ENCODE results near the gene UBR4. TPM values are rescaled to one million over a fixed set of nuclear protein-coding genes. Genes with fewer than 3 reads are reported as not detected.
"Not testable (repeated sequence)": the region's sequence is repeated elsewhere in the genome, so short reads cannot be mapped to it uniquely, and the experiment has no call there.

Gene UBR4
- total RNA-seq, 1 experiment from 2014 or later, result 60.2 TPM

GRCh38 chr1:19190468-19190867 is 19.6 kb downstream of the UBR4 start:
- no peak for DNase-seq (ENCODE audit: low read depth)

- DNase-seq (ENCODE audit: low read depth), result no peak
These were observed 20.8 kb downstream of the UBR4 start for GRCh38 chr1:19189270-19189669.

GRCh38 chr1:19187852-19188251 is 22.2 kb downstream of the UBR4 start:
- DNase-seq (ENCODE audit: low read depth), result no peak

DNA sequence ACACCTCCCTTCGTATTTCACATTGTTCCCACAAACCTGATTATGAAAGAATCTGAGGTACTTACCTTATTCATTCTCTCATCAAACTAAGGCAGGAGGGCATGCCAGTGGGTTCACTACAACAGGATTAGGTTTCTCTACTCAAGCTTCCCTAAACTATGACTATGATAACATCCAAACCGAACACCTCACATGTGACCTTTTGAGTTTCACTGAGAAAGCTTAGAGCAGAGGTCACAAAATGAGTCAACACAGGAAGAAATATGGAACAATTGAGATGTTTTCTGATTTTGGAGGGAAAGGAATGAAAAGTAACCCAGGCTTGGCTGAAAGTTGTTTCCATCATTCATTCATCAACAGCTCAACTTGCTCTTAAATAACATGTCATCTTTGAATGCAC is 24.1 kb downstream of the UBR4 start:
- no peak for DNase-seq (ENCODE audit: low read depth)

- no peak for DNase-seq (ENCODE audit: low read depth)
These were observed 27.8 kb downstream of the UBR4 start for GRCh38 chr1:19182223-19182622.

GRCh38 chr1:19180265-19180657 is 29.8 kb downstream of the UBR4 start:
- not testable (repeated sequence) for DNase-seq (ENCODE audit: low read depth)

GRCh38 chr1:19179597-19180264 is 30.3 kb downstream of the UBR4 start:
- peak; percentile 23 for DNase-seq (ENCODE audit: low read depth)

GRCh38 chr1:19178734-19179398 is 31.2 kb downstream of the UBR4 start:
- no peak for DNase-seq (ENCODE audit: low read depth)

DNA sequence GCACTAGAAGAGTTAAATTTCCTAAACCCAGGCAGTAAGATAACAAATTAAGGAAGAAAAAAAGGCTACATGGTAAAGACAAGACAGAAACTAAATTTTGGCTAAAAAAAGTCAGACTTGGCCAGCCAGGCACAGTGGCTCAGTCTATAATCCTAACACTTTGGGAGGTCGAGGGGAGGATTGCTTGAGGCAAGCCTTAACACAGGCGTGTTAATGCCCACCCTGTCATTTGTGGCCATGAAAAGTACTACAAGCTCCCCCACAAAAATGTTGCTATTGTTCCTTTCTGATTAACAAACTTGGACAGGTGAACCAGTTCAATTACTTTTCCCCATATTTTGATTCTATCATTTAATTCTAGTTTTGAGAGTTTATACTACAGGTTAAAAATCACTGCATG is 32.3 kb downstream of the UBR4 start:
- no peak for DNase-seq (ENCODE audit: low read depth)

DNA sequence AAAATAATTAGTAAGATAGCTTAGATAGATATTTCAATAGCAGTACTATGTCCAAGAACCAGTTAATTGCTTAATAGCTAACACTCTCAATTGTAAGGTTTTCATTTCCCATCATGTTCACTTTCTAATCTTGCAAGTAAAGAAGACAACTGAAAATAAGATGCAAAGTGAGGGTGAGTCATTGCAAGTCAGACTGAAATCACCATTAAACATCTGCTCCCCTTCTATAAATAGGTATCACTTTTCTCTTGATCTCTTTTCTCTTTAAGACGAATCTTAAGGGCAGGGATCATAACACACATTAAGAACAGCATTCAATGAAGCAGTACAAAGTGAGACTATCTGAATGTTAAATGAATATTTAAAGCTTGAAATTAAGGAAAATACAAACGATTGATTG is 40.4 kb downstream of the UBR4 start:
- peak; percentile 71 for DNase-seq (ENCODE audit: low read depth)

GRCh38 chr1:19167140-19167539 is 42.9 kb downstream of the UBR4 start:
- no peak for DNase-seq (ENCODE audit: low read depth)

DNA sequence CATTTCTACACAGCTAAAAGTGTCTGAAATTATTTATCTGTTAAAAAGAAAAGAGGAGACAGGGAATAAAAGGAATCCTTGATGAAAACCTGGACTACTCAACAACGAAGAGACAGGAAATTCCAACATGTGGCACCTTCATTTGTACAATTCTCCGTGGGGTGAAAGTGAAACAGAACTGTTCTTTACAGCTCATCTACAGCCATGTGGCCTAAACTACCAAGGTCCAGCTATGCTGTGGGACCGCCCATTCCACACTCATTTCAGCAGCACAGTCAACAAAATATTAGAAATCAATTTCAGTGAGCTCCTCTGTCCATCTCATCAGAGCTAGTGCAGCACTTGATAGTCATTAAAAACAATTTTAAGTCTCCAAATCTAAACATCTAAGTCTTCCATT is 44.0 kb downstream of the UBR4 start:
- DNase-seq (ENCODE audit: low read depth), result no peak

DNA sequence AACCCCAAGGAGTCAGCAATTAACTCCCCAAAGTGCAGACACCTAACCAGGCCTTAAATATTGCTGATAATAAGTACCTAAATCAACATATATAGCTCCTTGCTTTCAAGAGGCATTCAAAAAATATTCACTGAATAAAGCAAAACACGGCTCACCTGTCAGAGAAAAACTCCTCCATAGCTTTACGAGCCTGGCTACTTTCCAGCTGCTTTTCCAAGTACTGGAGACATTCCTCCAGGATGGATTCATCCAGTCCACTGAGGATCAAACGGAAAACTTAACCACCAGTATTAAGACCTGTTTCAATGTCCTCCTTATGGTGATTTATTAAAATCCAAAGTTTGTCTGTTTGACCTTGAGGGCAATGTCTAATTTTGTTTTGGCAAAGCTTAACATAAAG is 44.6 kb downstream of the UBR4 start:
- DNase-seq (ENCODE audit: low read depth), result no peak

DNA sequence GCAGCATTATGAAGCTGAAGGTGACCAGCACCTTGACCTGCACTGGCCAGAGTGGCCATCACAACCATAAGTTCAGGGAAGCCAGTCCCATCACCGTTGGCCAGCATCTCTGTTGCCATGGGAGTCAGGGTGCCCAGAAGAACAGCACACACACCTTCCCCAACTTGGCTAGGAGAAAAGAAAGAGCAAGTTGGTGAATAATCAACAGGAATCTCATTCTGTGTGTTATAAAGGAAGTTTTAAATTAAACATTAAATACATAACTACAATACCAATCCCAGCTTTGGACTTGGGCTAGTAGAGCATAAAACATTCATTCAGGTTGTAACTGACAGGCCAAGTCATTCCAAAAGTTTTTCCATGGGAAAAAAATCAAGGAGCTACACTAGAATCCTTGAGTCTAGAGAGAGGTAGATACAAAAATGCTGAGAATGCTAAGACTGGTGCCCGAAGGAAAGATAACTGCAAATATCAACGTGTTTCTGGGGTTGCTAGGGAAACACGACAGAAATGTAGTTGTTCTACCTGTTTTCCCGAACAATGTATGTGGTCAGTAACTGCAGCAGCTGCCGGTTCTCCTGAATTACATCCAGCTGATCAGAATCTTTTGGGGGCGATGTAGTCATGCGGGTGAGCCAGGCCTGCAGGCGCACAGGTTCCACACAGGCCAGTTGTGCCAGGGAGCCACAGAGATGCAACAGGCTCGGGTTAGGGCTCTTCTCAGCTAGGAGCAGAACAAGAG is 45.6 kb downstream of the UBR4 start:
- no peak for DNase-seq (ENCODE audit: low read depth)

DNA sequence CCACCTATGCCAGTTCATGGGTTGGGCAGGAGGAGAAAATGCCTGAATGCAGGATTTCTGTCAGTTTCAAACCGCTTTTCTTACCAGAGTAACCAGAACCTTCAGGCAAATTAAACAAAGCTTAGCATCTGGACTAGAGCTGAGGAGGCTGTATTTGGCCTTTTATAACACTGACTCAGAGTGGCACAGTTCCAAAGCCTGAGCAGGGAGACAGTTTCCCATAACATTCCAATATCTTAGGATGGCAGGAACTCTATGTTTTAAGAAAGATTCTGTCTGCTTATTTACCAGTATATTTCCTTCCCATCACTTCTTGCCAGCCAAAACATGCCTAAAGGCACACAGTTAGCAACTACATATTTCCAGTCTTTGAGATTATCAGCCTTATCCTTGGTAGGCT is 46.8 kb downstream of the UBR4 start:
- DNase-seq (ENCODE audit: low read depth), result peak; percentile 89

- DNase-seq (ENCODE audit: low read depth), result no peak
These were observed 49.2 kb downstream of the UBR4 start for GRCh38 chr1:19160831-19161230.

DNA sequence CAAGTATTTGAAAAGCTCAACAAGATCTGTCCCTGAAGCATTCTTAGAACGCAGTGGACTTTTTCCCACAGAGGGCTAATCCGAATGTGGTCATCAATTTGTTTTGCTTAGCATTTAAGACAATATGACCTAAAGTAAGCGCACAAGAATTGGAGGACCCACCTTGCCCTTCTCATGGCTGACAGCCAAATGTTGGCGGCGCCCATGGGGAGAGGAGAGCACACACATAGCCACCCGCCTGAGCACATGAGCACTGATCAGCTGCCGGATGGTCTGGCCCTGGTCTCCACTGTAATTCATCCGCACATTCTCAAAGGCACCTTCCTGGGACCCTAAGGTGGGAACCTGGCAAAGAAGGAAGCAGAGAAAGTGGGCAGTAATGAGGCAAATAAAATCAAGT is 52.4 kb downstream of the UBR4 start:
- DNase-seq (ENCODE audit: low read depth), result no peak

- no peak for DNase-seq (ENCODE audit: low read depth)
These were observed 53.4 kb downstream of the UBR4 start for GRCh38 chr1:19156676-19157075.

DNA sequence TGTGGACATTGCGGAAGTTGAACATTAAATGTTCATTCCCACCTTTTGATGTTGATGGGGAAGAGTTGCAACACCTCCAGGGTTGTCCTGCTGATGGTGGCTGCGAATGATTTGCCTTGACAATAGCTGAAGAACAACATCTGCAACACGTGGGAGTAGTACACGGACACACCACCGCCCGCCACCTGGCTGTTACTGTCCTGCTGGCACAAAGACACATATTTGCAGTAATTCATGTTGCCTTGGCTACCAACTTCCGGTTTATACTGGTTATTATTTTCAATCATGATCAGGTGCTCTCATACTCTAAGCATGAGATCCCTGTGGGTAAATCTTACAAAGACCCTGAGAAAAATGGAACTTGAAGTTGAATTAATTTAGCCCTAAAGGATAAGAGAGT is 55.2 kb downstream of the UBR4 start:
- DNase-seq (ENCODE audit: low read depth), result no peak

GRCh38 chr1:19153169-19153568 is 56.9 kb downstream of the UBR4 start:
- DNase-seq (ENCODE audit: low read depth), result no peak

GRCh38 chr1:19151537-19151936 is 58.5 kb downstream of the UBR4 start:
- no peak for DNase-seq (ENCODE audit: low read depth)

DNA sequence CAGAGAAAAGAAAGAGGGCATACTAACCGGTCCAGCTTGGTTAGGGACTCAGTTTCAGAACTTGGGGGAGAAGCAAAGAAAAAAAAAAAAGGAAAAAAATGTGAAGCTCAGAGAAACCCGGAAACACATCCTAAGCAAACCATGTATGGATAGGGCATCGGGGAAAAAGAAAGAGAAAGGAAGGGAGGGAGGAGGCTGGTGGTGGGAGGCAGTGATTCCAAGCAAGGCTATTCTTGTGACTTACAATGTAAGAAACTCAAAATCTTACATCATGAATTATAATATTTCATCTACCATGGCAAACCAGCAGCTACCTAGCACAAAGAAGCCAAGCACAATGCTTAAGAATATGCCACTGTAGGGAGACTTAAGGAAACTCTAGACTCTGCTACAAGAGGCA is 60.3 kb downstream of the UBR4 start:
- DNase-seq (ENCODE audit: low read depth), result no peak

GRCh38 chr1:19140465-19140864 is 69.6 kb downstream of the UBR4 start:
- DNase-seq (ENCODE audit: low read depth), result no peak

All from RPMI7951 (cell line).